Amniotic stem cell (primary cell): ENCODE results near the gene ENHO.
"Not testable (repeated sequence)": the region's sequence is repeated elsewhere in the genome, so short reads cannot be mapped to it uniquely, and the experiment has no call there.

Experiments
- DNase-seq: peaks from one replicate; lab custom pipeline; 2025; lab: John Stamatoyannopoulos, UW

ENHO gene

GRCh38 chr9:34555500-34555899 is 32.7 kb upstream of the ENHO start:
- DNase-seq: no peak

GRCh38 chr9:34555002-34555348 is 32.2 kb upstream of the ENHO start:
- no peak for DNase-seq

- DNase-seq: no peak
These were observed 31.6 kb upstream of the ENHO start for GRCh38 chr9:34554211-34555001.

GRCh38 chr9:34553511-34554021 is 30.8 kb upstream of the ENHO start:
- no peak for DNase-seq

GRCh38 chr9:34552986-34553385 is 30.2 kb upstream of the ENHO start:
- DNase-seq: no peak

GRCh38 chr9:34552606-34552981 is 29.8 kb upstream of the ENHO start:
- no peak for DNase-seq

GRCh38 chr9:34551751-34552605 is 29.2 kb upstream of the ENHO start:
- no peak for DNase-seq

- no peak for DNase-seq
These were observed 28.0 kb upstream of the ENHO start for GRCh38 chr9:34550681-34551270.

GRCh38 chr9:34550016-34550680 is 27.4 kb upstream of the ENHO start:
- DNase-seq: no peak

- no peak for DNase-seq
These were observed 26.6 kb upstream of the ENHO start for GRCh38 chr9:34549407-34549732.

- DNase-seq: no peak
These were observed 25.3 kb upstream of the ENHO start for GRCh38 chr9:34547960-34548611.

- DNase-seq: no peak
These were observed 24.3 kb upstream of the ENHO start for GRCh38 chr9:34546834-34547827.

GRCh38 chr9:34546102-34546833 is 23.5 kb upstream of the ENHO start:
- no peak for DNase-seq

- DNase-seq: no peak
These were observed 22.7 kb upstream of the ENHO start for GRCh38 chr9:34545497-34545896.

GRCh38 chr9:34544035-34544434 is 21.2 kb upstream of the ENHO start:
- no peak for DNase-seq

- DNase-seq: no peak
These were observed 18.8 kb upstream of the ENHO start for GRCh38 chr9:34541540-34541939.

GRCh38 chr9:34540827-34541226 is 18.0 kb upstream of the ENHO start:
- no peak for DNase-seq

- DNase-seq: no peak
These were observed 13.9 kb upstream of the ENHO start for GRCh38 chr9:34536685-34537084.

GRCh38 chr9:34532041-34532440 is 9.3 kb upstream of the ENHO start:
- not testable (repeated sequence) for DNase-seq

- DNase-seq: no peak
These were observed 3.2 kb upstream of the ENHO start for GRCh38 chr9:34526026-34526425.
